Tibial nerve (tissue), 4 donors: ENCODE results near the gene CNTF. TPM values are rescaled to one million over a fixed set of nuclear protein-coding genes. Genes with fewer than 3 reads are reported as not detected.

Experiments
- DNase-seq, 2 donors: peaks; one replicate each; pipeline ENCODE4 v3.0.0-alpha.2; 2019; ENCODE audit warnings: low spot score in 2 of 2
- H3K27ac ChIP-seq, 4 donors: fragments of 200-600 bp; sonication (generic) in 3 of 4; one replicate each; pipeline ENCODE4 v1.5.1; 2017 to 2019; ENCODE audit warnings: mild to moderate bottlenecking in 1 of 4
- H3K27me3 ChIP-seq, 2 donors: fragments of 200-600 bp; sonication (generic) in 1 of 2; one replicate each; pipeline versions ENCODE4 v1.5.1 to v1.6.0; 2017 to 2019
- H3K36me3 ChIP-seq, 3 donors: fragments of 200-600 bp; sonication (generic); one replicate each; pipeline ENCODE4 v1.5.1; 2018 to 2019
- H3K4me1 ChIP-seq, 4 donors: fragments of 200-600 bp; sonication (generic) in 3 of 4; one replicate each; pipeline ENCODE4 v1.5.1; 2017 to 2019
- H3K4me3 ChIP-seq, 4 donors: fragments of 200-600 bp; sonication (generic) in 3 of 4; one replicate each; pipeline ENCODE4 v1.5.1; 2017 to 2019; ENCODE audit warnings: mild to moderate bottlenecking in 1 of 4, moderate library complexity in 1 of 4
- H3K9me3 ChIP-seq, 4 donors: fragments of 200-600 bp; sonication (generic) in 3 of 4; one replicate each; pipeline ENCODE4 v1.5.1; 2017 to 2019
- CTCF ChIP-seq, 5 experiments: fragments of 200-600 bp in 3 of 5; fragments of 450-650 bp in 2 of 5; sonication (generic) in 3 of 5; IDR thresholded peaks; one replicate each; pipeline ENCODE4 v1.5.1; 2016 to 2019; ENCODE audit warnings: antibody characterized with exemption in 5 of 5, mild to moderate bottlenecking in 3 of 5, moderate library complexity in 2 of 5
- EP300 ChIP-seq, 2 donors: sonication (generic); formaldehyde crosslinking; IDR thresholded peaks; one replicate each; pipeline ENCODE4 v1.6.1; 2017; ENCODE audit warnings: antibody characterized with exemption in 2 of 2, mild to moderate bottlenecking in 1 of 2
- POLR2A ChIP-seq, 2 donors: fragments of 450-650 bp; IDR thresholded peaks; one replicate each; pipeline ENCODE4 v1.6.1; 2017; ENCODE audit warnings: antibody characterized with exemption in 2 of 2, mild to moderate bottlenecking in 2 of 2, moderate library complexity in 2 of 2
- WGBS, 2 donors: methylation state at CpG; one replicate each; pipeline ENCODE4 v1.1.5; 2018; 5-methylcytosine and 5-hydroxymethylcytosine counted together
- total RNA-seq, 4 donors: library from RNA; depleted of rRNA; stranded (reverse); fragments of >200 nt; gene quantifications; one replicate each; pipeline ENCODE4 v1.1.0, GENCODE V29; 2016

The CNTF gene
- total RNA-seq, 4 donors from 2014 or later = 53.7 to 342 (median 305) TPM

DNA sequence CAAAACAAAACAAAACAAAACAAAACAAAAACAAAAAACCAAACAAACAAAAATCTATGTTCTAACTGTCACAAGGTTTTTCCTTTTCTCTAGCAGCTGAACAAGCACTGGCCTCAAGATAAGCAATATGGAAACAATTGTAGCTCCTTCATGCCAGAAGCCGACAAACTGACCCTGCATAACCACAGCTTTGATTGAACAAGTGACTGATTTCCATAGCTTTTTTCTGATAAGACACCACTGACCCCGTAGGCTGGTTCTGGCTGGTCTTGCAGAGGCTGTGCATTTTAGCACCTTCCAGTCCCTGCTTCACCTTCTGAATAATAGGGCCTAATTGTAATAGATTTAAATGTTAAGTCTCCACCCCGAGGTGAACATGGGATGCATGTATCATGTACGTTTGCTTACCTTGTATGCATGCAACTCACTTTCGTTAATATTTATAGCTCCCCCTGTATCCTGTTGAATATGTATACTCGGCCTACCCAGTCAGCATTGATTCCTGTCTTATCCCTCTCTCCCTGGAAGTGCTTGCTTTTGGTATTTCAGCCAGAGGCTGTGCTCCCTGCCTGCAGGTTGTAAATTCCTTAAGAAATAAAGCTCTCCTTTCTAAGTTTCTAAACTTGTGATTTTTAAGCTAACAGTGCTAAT lies 49.6 kb downstream of the CNTF start:
- TF ChIP-seq EP300 (IDR thresholded peaks at IDR 0.05) = no peak
- no peak for TF ChIP-seq CTCF (IDR thresholded peaks at IDR 0.05)
- no peak for TF ChIP-seq POLR2A (IDR thresholded peaks at IDR 0.05)
- DNase-seq = no peak
- Histone ChIP-seq H3K9me3 (no peaks in the 10 kb centered on the region), H3K27me3 (no peaks in the 10 kb centered on the region), H3K27ac (no peak overlapping the region), H3K4me1 (peaks cover 0 to 6% (median 0%) of the 10 kb centered on the region in 4 donors), H3K4me3 (no peak overlapping the region), H3K36me3 (no peaks in the 10 kb centered on the region)
- 60 to 68% methylated on average over 6 of the region's 6 CpGs for WGBS, 2 donors

DNA sequence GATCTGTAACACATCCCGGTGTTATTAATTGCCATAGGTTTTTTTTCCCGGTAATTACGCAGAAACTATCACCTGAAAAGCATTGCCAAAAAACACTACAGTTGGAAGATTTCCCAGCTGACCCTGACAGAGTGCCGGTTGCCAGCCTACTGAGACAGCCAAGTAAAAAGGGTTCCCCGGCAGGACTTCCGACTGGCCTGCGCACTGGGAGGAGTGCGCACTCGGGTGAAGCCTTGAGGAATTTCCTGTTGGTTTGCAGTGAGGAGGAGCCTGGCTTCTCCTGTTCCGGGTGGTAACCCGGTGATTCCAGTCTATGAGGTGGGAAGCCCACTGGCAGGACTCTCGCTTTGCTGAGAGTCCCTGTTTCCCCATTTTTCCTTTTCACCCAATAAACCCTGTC lies 52.1 kb downstream of the CNTF start:
- no peak for DNase-seq
- H3K4me1 ChIP-seq = peaks cover 0 to 6% (median 0%) of the 10 kb centered on the region in 4 donors
- TF ChIP-seq EP300 (IDR thresholded peaks at IDR 0.05) (no peak), CTCF (IDR thresholded peaks at IDR 0.05) (no peak)
- 83 to 92% methylated on average over 12 of the region's 12 CpGs for WGBS, 2 donors
- H3K9me3 ChIP-seq = no peaks in the 10 kb centered on the region
- no peak overlapping the region for H3K27ac ChIP-seq
- H3K36me3 ChIP-seq = no peaks in the 10 kb centered on the region
- H3K27me3 ChIP-seq = no peaks in the 10 kb centered on the region
- H3K4me3 ChIP-seq = no peak overlapping the region

Other genes starting within 250 kb of the CNTF start
- not detected for gene OR5B3, start 215.8 kb upstream of the CNTF start, total RNA-seq
- gene OR5B2, start 194.5 kb upstream of the CNTF start, total RNA-seq = under 1 TPM in 1 of 4 donors, not detected in 3; 0.42 TPM
- gene OR5B12, start 180.4 kb upstream of the CNTF start, total RNA-seq = under 1 TPM in 1 of 4 donors, not detected in 3; 0.21 TPM
- not detected for gene OR5B21, start 114.6 kb upstream of the CNTF start, total RNA-seq
- 10 to 100 TPM; 10.3 to 13.2 (median 11.9) TPM for gene LPXN, start 46.8 kb upstream of the CNTF start, total RNA-seq
- 10 to 100 TPM; 45.0 to 47.7 (median 47.2) TPM for gene ZFP91, start 43.6 kb upstream of the CNTF start, total RNA-seq
- 1 to 10 TPM in 1 of 4 donors, under 1 TPM in 1, not detected in 2; 0.66 to 1.7 TPM for gene GLYAT, start 109.3 kb downstream of the CNTF start, total RNA-seq
- gene GLYATL2, start 222.0 kb downstream of the CNTF start, total RNA-seq = 1 to 10 TPM in 1 of 4 donors, not detected in 3; 3.3 TPM